Glutamatergic neuron (in vitro differentiated cells): ENCODE data around the gene ENTPD2. TPM values are rescaled to one million over a fixed set of nuclear protein-coding genes. Genes with fewer than 3 reads are reported as not detected.

Experiments used
- DNase-seq: peaks from one replicate; pipeline ENCODE4 v3.0.0; 2022
- H3K27ac Mint-ChIP-seq: one replicate; pipeline ENCODE4 v1.8.0; 2020; ENCODE audit warnings: mild to moderate bottlenecking, mixed read lengths, inconsistent platforms; ENCODE audit not compliant: unreplicated experiment
- H3K27me3 Mint-ChIP-seq: one replicate; pipeline ENCODE4 v1.8.0; 2020; ENCODE audit warnings: mild to moderate bottlenecking, moderate library complexity, mixed read lengths, inconsistent platforms; ENCODE audit not compliant: unreplicated experiment
- H3K36me3 Mint-ChIP-seq: one replicate; pipeline ENCODE4 v1.8.0; 2020; ENCODE audit warnings: mild to moderate bottlenecking, mixed read lengths, inconsistent platforms; ENCODE audit not compliant: unreplicated experiment
- H3K4me1 Mint-ChIP-seq: one replicate; pipeline ENCODE4 v1.8.0; 2020; ENCODE audit warnings: mild to moderate bottlenecking, low read depth, mixed read lengths, inconsistent platforms; ENCODE audit not compliant: unreplicated experiment
- H3K4me3 Mint-ChIP-seq: one replicate; pipeline ENCODE4 v1.8.0; 2020; ENCODE audit warnings: mild to moderate bottlenecking, mixed read lengths, inconsistent platforms; ENCODE audit not compliant: unreplicated experiment
- H3K9me3 Mint-ChIP-seq: one replicate; pipeline ENCODE4 v1.8.0; 2020; ENCODE audit warnings: mild to moderate bottlenecking, moderate library complexity, mixed read lengths, inconsistent platforms; ENCODE audit not compliant: unreplicated experiment
- total RNA-seq: library from RNA; stranded (reverse); fragmentation: NEBNext Ultra II Directional; extraction: Animal tissue kit (Norgen Biotek cat#: 25700); gene quantifications from one replicate; pipeline ENCODE4 v1.2.1, GENCODE V29; 2021; ENCODE audit not compliant: unreplicated experiment
- TF ChIP-seq, protein P1 (sequence below): fragments of 200-600 bp; sonication (generic); IDR thresholded peaks from one replicate; pipeline ENCODE4 v1.5.0; 2021; ENCODE audit not compliant: partially characterized antibody, unreplicated experiment

Gene ENTPD2
- total RNA-seq, 1 donor from 2014 or later: 0.69 TPM

DNA sequence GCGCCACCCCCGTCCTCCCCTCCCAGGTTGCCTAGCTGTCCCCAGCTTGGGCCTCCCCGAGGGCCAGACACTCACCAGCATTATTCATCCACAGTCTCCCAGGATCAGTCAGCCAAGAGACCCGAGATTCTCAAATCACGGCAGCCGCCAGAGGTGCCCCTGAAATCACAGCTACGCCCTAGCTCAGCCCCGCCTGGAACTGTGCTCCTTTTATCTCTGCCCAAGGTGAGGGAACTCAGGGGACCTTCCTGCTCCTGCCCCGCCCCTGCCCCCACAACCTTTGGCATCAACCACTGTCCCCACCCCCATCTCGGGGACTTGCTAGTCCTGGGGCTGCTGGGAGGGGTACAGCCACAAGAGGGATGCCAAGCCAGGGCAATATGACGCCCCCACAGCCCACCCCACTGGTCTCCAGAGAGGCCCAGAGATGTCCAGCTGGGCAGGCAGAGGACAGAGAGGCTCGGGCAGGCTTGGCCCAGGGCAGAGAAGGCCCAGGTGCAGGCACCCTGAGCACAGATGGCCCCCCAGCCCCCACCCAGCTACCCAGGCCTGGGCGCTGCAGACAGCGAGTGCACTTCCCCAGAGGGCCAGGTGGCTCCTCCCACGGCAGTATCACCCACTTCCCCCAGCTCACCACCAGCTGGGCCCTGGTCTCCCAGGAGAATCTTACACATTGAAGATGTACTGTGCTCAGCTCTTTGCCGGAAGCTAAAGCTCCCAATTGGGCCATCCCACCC lies 21.8 kb downstream of the ENTPD2 start, which contains the start of gene FUT7:
FUT7 (minus strand) TSS at position 185 of the 737 bp plus-strand sequence; CDS start at position 88, 97 bp downstream.
- no peak for DNase-seq
- Mint-ChIP-seq H3K27ac (no peak within 1 kb of the TSS), H3K9me3 (peaks cover 3% of the 10 kb centered on the region), H3K27me3 (peaks cover 12% of the 10 kb centered on the region), H3K4me3 (no peak within 1 kb of the TSS), H3K36me3 (no peaks in the 10 kb centered on the region), H3K4me1 (peaks cover 2% of the 10 kb centered on the region)
- TF ChIP-seq, protein P1, sequence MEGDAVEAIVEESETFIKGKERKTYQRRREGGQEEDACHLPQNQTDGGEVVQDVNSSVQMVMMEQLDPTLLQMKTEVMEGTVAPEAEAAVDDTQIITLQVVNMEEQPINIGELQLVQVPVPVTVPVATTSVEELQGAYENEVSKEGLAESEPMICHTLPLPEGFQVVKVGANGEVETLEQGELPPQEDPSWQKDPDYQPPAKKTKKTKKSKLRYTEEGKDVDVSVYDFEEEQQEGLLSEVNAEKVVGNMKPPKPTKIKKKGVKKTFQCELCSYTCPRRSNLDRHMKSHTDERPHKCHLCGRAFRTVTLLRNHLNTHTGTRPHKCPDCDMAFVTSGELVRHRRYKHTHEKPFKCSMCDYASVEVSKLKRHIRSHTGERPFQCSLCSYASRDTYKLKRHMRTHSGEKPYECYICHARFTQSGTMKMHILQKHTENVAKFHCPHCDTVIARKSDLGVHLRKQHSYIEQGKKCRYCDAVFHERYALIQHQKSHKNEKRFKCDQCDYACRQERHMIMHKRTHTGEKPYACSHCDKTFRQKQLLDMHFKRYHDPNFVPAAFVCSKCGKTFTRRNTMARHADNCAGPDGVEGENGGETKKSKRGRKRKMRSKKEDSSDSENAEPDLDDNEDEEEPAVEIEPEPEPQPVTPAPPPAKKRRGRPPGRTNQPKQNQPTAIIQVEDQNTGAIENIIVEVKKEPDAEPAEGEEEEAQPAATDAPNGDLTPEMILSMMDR: no peak

DNA sequence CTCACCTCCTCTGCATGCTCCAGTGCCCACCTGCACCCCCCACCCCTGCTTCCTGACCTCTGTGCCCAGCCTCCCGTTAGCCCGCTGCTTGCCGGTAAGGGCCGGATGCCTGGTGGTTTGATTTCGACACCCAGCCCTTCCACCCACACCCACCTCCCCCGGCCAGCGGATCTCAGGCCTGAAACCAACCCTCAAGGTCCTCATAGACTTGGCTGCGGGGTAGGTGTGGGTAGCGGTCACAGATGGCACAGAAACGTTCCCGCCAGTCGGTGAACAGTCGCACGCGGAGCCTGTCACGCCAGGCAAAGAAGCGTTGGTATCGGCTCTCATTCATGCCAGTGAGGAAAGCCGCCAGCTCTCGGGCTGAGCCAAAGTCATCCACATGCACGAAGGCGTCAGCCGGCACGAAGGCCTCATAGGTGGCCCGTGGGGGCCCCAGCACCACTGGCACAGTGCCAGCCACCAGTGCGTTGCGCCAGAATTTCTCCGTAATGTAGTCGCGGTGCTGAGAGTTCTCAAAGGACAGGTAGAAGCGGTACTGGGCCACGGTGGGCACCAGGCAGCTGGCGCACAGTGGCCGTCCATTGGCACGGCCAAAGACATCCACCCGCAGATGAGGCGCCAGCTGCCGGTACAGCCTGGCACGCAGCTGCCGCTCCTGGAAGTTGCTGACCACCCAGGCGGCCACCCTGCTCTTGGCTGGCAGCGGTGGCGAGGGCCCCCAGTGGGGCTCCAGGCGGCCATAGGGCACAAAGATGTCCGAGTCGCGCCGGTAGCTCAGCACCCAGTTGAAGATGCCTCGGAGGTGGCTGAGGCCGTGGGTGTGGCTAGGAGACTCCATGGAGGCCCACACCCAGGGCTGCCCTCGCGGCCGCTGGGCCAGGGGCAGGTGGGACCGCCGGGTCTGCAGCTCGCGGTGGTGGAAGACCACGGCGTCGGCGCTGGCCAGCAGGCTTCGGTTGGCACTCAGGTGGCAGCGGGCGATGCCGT lies 23.0 kb downstream of the ENTPD2 start:
- TF ChIP-seq, protein P1: no peak
- Mint-ChIP-seq H3K4me3 (no peak overlapping the region), H3K27me3 (peaks cover 12% of the 10 kb centered on the region), H3K27ac (no peak overlapping the region), H3K36me3 (no peaks in the 10 kb centered on the region), H3K9me3 (peaks cover 3% of the 10 kb centered on the region), H3K4me1 (peaks cover 2% of the 10 kb centered on the region)
- DNase-seq: no peak

GRCh38 chr9:137030006-137030405 lies 23.9 kb downstream of the ENTPD2 start:
- no peaks in the 10 kb centered on the region for H3K36me3 Mint-ChIP-seq
- TF ChIP-seq, protein P1: no peak
- H3K27ac Mint-ChIP-seq: no peak overlapping the region
- H3K9me3 Mint-ChIP-seq: peaks cover 3% of the 10 kb centered on the region
- H3K27me3 Mint-ChIP-seq: peaks cover 12% of the 10 kb centered on the region
- no peak overlapping the region for H3K4me3 Mint-ChIP-seq
- no peak for DNase-seq
- peaks cover 2% of the 10 kb centered on the region for H3K4me1 Mint-ChIP-seq

- Mint-ChIP-seq H3K27ac (no peak overlapping the region), H3K4me1 (peaks cover 2% of the 10 kb centered on the region), H3K4me3 (peak overlapping the region; percentile 63), H3K36me3 (no peaks in the 10 kb centered on the region), H3K27me3 (peaks cover 12% of the 10 kb centered on the region), H3K9me3 (peaks cover 3% of the 10 kb centered on the region)
- peak; percentile 94 for DNase-seq
- TF ChIP-seq, protein P1: peak; percentile 85
These were observed 24.6 kb downstream of the ENTPD2 start for GRCh38 chr9:137029058-137029936.
